NCI-H1417 treated with DMSO at 0.1 percent for 48 hours (cell line): ENCODE measurements around the gene ALDH16A1.

Experiments used
- DNase-seq: peaks from one replicate; lab custom pipeline; 2025; lab: John Stamatoyannopoulos, UW

The ALDH16A1 gene

GRCh38 chr19:49489601-49490167 lies 36.7 kb downstream of the ALDH16A1 start:
- DNase-seq: no peak

- no peak for DNase-seq
Observed at GRCh38 chr19:49490287-49491029, 37.4 kb downstream of the ALDH16A1 start.

- no peak for DNase-seq
Observed at GRCh38 chr19:49491030-49491803, 38.2 kb downstream of the ALDH16A1 start.

GRCh38 chr19:49491804-49492572 lies 39.0 kb downstream of the ALDH16A1 start:
- DNase-seq: no peak

GRCh38 chr19:49492573-49493405 lies 39.8 kb downstream of the ALDH16A1 start:
- no peak for DNase-seq

- no peak for DNase-seq
Observed at GRCh38 chr19:49496574-49497008, 43.6 kb downstream of the ALDH16A1 start.

GRCh38 chr19:49497047-49497788 lies 44.2 kb downstream of the ALDH16A1 start:
- no peak for DNase-seq

- no peak for DNase-seq
Observed at GRCh38 chr19:49497789-49498103, 44.7 kb downstream of the ALDH16A1 start.

- DNase-seq: no peak
Observed at GRCh38 chr19:49498475-49498874, 45.5 kb downstream of the ALDH16A1 start.

- DNase-seq: no peak
Observed at GRCh38 chr19:49499030-49499670, 46.1 kb downstream of the ALDH16A1 start.

GRCh38 chr19:49502866-49503581 lies 50.0 kb downstream of the ALDH16A1 start:
- DNase-seq: no peak

- DNase-seq: no peak
Observed at GRCh38 chr19:49503582-49503962, 50.5 kb downstream of the ALDH16A1 start.

- peak; percentile 4 for DNase-seq
Observed at GRCh38 chr19:49506575-49507105, 53.6 kb downstream of the ALDH16A1 start.

- DNase-seq: no peak
Observed at GRCh38 chr19:49507803-49508494, 54.9 kb downstream of the ALDH16A1 start.

GRCh38 chr19:49512970-49513745 lies 60.1 kb downstream of the ALDH16A1 start:
- peak; percentile 58 for DNase-seq

- DNase-seq: no peak
Observed at GRCh38 chr19:49513746-49514118, 60.7 kb downstream of the ALDH16A1 start.

GRCh38 chr19:49514151-49514550 lies 61.1 kb downstream of the ALDH16A1 start:
- no peak for DNase-seq

- DNase-seq: no peak
Observed at GRCh38 chr19:49515767-49516166, 62.7 kb downstream of the ALDH16A1 start.
